GM23338 (cell line): ENCODE measurements around the gene AKAP17A. TPM values are rescaled to one million over a fixed set of nuclear protein-coding genes. Genes with fewer than 3 reads are reported as not detected.

Experiments used
- ATAC-seq: fragments of 200-7000 bp; cut with Tn5 transposase; 3 replicates; pipeline ENCODE4 v1.9.1; 2020
- DNase-seq: peaks from one replicate; pipeline ENCODE4 v3.0.0-alpha.2; 2015; ENCODE audit warnings: low spot score
- H2AFZ ChIP-seq: fragments of 200-600 bp; sonication (generic); 2 replicates; pipeline ENCODE4 v1.8.0; 2016; ENCODE audit warnings: antibody characterized with exemption, mild to moderate bottlenecking, moderate library complexity
- H3F3A ChIP-seq: fragments of 200-600 bp; sonication (generic); replicated peaks from 2 replicates; pipeline ENCODE4 v1.8.0; 2017; ENCODE audit warnings: antibody characterized with exemption, mixed run types, low read depth
- H3K27ac ChIP-seq: fragments of 200-600 bp; sonication (generic); 2 replicates; pipeline ENCODE4 v1.6.1; 2016; ENCODE audit warnings: low read depth
- H3K27me3 ChIP-seq: fragments of 200-600 bp; sonication (generic); 2 replicates; pipeline ENCODE4 v1.8.0; 2016; ENCODE audit warnings: mild to moderate bottlenecking, mixed run types, moderate library complexity; ENCODE audit not compliant: insufficient read depth
- H3K36me3 ChIP-seq: fragments of 200-600 bp; sonication (generic); 2 replicates; pipeline ENCODE4 v1.8.0; 2016; ENCODE audit warnings: mild to moderate bottlenecking; ENCODE audit not compliant: insufficient read depth
- H3K4me1 ChIP-seq: fragments of 200-600 bp; sonication (generic); 2 replicates; pipeline ENCODE4 v1.8.0; 2016; ENCODE audit warnings: mild to moderate bottlenecking, moderate library complexity; ENCODE audit not compliant: insufficient read depth
- H3K4me2 ChIP-seq: fragments of 200-600 bp; sonication (generic); 2 replicates; pipeline ENCODE4 v1.7.1; 2017; ENCODE audit warnings: mixed run types
- H3K4me3 ChIP-seq: fragments of 200-600 bp; sonication (generic); 2 replicates; pipeline ENCODE4 v1.6.1; 2016; ENCODE audit warnings: mixed run types
- H3K79me2 ChIP-seq: fragments of 200-600 bp; sonication (generic); replicated peaks from 2 replicates; pipeline ENCODE4 v1.8.0; 2017; ENCODE audit warnings: mild to moderate bottlenecking; ENCODE audit not compliant: insufficient read depth
- H3K9me2 ChIP-seq: fragments of 200-600 bp; sonication (generic); 2 replicates; pipeline ENCODE4 v1.8.0; 2017; ENCODE audit not compliant: insufficient read depth
- H4K20me1 ChIP-seq: fragments of 200-600 bp; sonication (generic); replicated peaks from 2 replicates; pipeline ENCODE4 v1.8.0; 2017; ENCODE audit warnings: mild to moderate bottlenecking; ENCODE audit not compliant: insufficient read depth
- H3K27ac Mint-ChIP-seq: 2 replicates; pipeline ENCODE4 v1.8.0; 2020; ENCODE audit warnings: inconsistent platforms, mild to moderate bottlenecking, moderate library complexity, mixed read lengths
- H3K27me3 Mint-ChIP-seq: 3 replicates; pipeline ENCODE4 v1.8.0; 2022; ENCODE audit warnings: low read depth, mild to moderate bottlenecking, moderate library complexity, mixed read lengths, inconsistent platforms; ENCODE audit not compliant: insufficient read depth, poor library complexity
- H3K36me3 Mint-ChIP-seq: 3 replicates; pipeline ENCODE4 v1.8.0; 2021; ENCODE audit warnings: low read depth, mild to moderate bottlenecking, inconsistent platforms, moderate library complexity, mixed read lengths
- H3K4me1 Mint-ChIP-seq: 3 replicates; pipeline ENCODE4 v1.8.0; 2020; ENCODE audit warnings: mild to moderate bottlenecking, inconsistent platforms, mixed read lengths
- H3K4me3 Mint-ChIP-seq: 3 replicates; pipeline ENCODE4 v1.8.0; 2021; ENCODE audit warnings: moderate library complexity, mild to moderate bottlenecking, inconsistent platforms, mixed read lengths
- H3K9me3 Mint-ChIP-seq: 3 replicates; pipeline ENCODE4 v1.8.0; 2020; ENCODE audit warnings: moderate library complexity, mild to moderate bottlenecking, inconsistent platforms, mixed read lengths
- CREB1 ChIP-seq: fragments of 250-450 bp; sonication (Bioruptor Pico); IDR thresholded peaks from 2 replicates; pipeline ENCODE4 v1.5.0; 2020; ENCODE audit warnings: low read depth, mild to moderate bottlenecking, moderate library complexity
- EZH2 ChIP-seq: fragments of 200-600 bp; sonication (generic); IDR thresholded peaks from one replicate; pipeline ENCODE4 v1.8.0; 2017; ENCODE audit warnings: antibody characterized with exemption, mild to moderate bottlenecking, low read depth; ENCODE audit not compliant: unreplicated experiment
- EZH2phosphoT487 ChIP-seq: fragments of 200-600 bp; sonication (generic); IDR thresholded peaks from one replicate; pipeline ENCODE4 v1.8.1; 2018; ENCODE audit warnings: antibody characterized with exemption; ENCODE audit not compliant: unreplicated experiment
- JUNB ChIP-seq: IDR thresholded peaks from one replicate; pipeline ENCODE4 v1.6.1; 2016; ENCODE audit warnings: antibody characterized with exemption; ENCODE audit not compliant: unreplicated experiment
- NANOG ChIP-seq: IDR thresholded peaks from 2 replicates; pipeline ENCODE4 v1.6.1; 2016; ENCODE audit warnings: antibody characterized with exemption, borderline replicate concordance
- POLR2AphosphoS5 ChIP-seq: IDR thresholded peaks from 2 replicates; pipeline ENCODE4 v1.6.1; 2016; ENCODE audit warnings: antibody characterized with exemption, low read depth
- STAT1 ChIP-seq: IDR thresholded peaks from one replicate; pipeline ENCODE4 v1.6.1; 2016; ENCODE audit warnings: antibody characterized with exemption; ENCODE audit not compliant: unreplicated experiment
- ZNF114 ChIP-seq: fragments of 250-450 bp; sonication (Bioruptor Pico); IDR thresholded peaks from 2 replicates; pipeline ENCODE4 v1.5.0; 2020; ENCODE audit warnings: mild to moderate bottlenecking, moderate library complexity
- ZNF331 ChIP-seq: fragments of 250-450 bp; sonication (Bioruptor Pico); IDR thresholded peaks from 2 replicates; pipeline ENCODE4 v1.5.0; 2020; ENCODE audit warnings: low read depth, mild to moderate bottlenecking, moderate library complexity
- polyA plus RNA-seq: library from polyadenylated mRNA; unstranded; fragments of >200 nt; fragmentation: Nextera tagmentation; extraction: Ambion mirVana; gene quantifications from 2 replicates; pipeline ENCODE4 v1.2.1, GENCODE V29; 2016
- total RNA-seq: library from RNA; depleted of rRNA; stranded (reverse); fragments of >200 nt; shearing (Covaris generic); gene quantifications from 2 replicates; pipeline ENCODE4 v1.2.3, GENCODE V29; 2014
- TF ChIP-seq, protein P1 (sequence below): IDR thresholded peaks from 2 replicates; pipeline ENCODE4 v1.6.1; 2016; ENCODE audit warnings: antibody characterized with exemption
- TF ChIP-seq, protein P2 (sequence below): fragments of 250-450 bp; sonication (Bioruptor Pico); IDR thresholded peaks from 2 replicates; pipeline ENCODE4 v1.5.0; 2020; ENCODE audit warnings: mild to moderate bottlenecking, moderate library complexity
- TF ChIP-seq, protein P3 (sequence below): IDR thresholded peaks from one replicate; pipeline ENCODE4 v1.6.1; 2018; ENCODE audit warnings: antibody characterized with exemption; ENCODE audit not compliant: unreplicated experiment
- TF ChIP-seq, protein P4 (sequence below), 2 experiments: fragments of 200-600 bp in 1 of 2; sonication (generic) in 1 of 2; conservative IDR thresholded peaks; 2 replicates each; pipeline versions ENCODE4 v1.5.1 to v1.6.1; 2016 to 2017; ENCODE audit warnings: antibody characterized with exemption in 2 of 2, low read depth in 2 of 2, mild to moderate bottlenecking in 2 of 2, moderate library complexity in 1 of 2

Gene AKAP17A
- total and polyA plus RNA-seq, 2 experiments from 2014 or later = 27.6 to 64.3 TPM

DNA sequence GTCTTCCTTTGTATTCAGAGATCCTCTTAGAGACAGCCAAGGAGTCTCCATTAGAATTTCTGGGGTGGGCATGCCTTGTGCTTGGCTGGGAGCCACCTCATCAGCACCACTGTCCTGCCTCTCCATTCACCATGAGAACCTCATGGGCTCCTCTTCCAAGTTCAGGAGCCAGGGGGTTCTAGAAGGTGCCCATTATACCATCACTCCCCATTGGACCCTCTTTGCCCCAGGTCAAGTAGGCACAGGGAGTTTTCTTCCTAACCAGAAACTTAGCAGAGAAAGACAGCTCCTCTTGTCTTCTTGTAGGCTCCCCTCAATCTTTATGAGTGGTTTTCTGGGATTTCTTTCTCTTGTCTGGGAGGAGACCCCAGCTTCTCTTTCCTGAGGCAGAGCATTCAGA is 54.6 kb downstream of the AKAP17A start:
- Histone ChIP-seq H4K20me1 (no peaks in the 10 kb centered on the region), H3K4me2 (no peak overlapping the region), H3K27ac (no peak overlapping the region), H3K27me3 (no peaks in the 10 kb centered on the region), H3K9me2 (no peaks in the 10 kb centered on the region; the same call in 1 of the 2 replicates), H2AFZ (no peak overlapping the region), H3K36me3 (no peaks in the 10 kb centered on the region), H3F3A (no peaks in the 10 kb centered on the region), H3K4me1 (no peaks in the 10 kb centered on the region; the same call in 1 of the 2 replicates), H3K79me2 (no peaks in the 10 kb centered on the region), H3K4me3 (no peak overlapping the region)
- ATAC-seq (no peak), DNase-seq (no peak)
- Mint-ChIP-seq H3K36me3 (peaks cover 34% of the 10 kb centered on the region), H3K4me1 (peaks cover 10% of the 10 kb centered on the region; the same call in 2 of the 3 replicates), H3K9me3 (peaks cover 69% of the 10 kb centered on the region), H3K27ac (no peak overlapping the region), H3K4me3 (no peak overlapping the region), H3K27me3 (peaks cover 15% of the 10 kb centered on the region)
- TF ChIP-seq EZH2 (no peak), STAT1 (no peak), NANOG (no peak), EZH2phosphoT487 (no peak), JUNB (no peak), ZNF114 (CRISPR knock-in tag) (no peak), POLR2AphosphoS5 (no peak), CREB1 (CRISPR knock-in tag) (no peak), ZNF331 (CRISPR knock-in tag) (no peak)
- TF ChIP-seq, protein P1, sequence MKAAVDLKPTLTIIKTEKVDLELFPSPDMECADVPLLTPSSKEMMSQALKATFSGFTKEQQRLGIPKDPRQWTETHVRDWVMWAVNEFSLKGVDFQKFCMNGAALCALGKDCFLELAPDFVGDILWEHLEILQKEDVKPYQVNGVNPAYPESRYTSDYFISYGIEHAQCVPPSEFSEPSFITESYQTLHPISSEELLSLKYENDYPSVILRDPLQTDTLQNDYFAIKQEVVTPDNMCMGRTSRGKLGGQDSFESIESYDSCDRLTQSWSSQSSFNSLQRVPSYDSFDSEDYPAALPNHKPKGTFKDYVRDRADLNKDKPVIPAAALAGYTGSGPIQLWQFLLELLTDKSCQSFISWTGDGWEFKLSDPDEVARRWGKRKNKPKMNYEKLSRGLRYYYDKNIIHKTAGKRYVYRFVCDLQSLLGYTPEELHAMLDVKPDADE = no peak
- TF ChIP-seq, protein P2, sequence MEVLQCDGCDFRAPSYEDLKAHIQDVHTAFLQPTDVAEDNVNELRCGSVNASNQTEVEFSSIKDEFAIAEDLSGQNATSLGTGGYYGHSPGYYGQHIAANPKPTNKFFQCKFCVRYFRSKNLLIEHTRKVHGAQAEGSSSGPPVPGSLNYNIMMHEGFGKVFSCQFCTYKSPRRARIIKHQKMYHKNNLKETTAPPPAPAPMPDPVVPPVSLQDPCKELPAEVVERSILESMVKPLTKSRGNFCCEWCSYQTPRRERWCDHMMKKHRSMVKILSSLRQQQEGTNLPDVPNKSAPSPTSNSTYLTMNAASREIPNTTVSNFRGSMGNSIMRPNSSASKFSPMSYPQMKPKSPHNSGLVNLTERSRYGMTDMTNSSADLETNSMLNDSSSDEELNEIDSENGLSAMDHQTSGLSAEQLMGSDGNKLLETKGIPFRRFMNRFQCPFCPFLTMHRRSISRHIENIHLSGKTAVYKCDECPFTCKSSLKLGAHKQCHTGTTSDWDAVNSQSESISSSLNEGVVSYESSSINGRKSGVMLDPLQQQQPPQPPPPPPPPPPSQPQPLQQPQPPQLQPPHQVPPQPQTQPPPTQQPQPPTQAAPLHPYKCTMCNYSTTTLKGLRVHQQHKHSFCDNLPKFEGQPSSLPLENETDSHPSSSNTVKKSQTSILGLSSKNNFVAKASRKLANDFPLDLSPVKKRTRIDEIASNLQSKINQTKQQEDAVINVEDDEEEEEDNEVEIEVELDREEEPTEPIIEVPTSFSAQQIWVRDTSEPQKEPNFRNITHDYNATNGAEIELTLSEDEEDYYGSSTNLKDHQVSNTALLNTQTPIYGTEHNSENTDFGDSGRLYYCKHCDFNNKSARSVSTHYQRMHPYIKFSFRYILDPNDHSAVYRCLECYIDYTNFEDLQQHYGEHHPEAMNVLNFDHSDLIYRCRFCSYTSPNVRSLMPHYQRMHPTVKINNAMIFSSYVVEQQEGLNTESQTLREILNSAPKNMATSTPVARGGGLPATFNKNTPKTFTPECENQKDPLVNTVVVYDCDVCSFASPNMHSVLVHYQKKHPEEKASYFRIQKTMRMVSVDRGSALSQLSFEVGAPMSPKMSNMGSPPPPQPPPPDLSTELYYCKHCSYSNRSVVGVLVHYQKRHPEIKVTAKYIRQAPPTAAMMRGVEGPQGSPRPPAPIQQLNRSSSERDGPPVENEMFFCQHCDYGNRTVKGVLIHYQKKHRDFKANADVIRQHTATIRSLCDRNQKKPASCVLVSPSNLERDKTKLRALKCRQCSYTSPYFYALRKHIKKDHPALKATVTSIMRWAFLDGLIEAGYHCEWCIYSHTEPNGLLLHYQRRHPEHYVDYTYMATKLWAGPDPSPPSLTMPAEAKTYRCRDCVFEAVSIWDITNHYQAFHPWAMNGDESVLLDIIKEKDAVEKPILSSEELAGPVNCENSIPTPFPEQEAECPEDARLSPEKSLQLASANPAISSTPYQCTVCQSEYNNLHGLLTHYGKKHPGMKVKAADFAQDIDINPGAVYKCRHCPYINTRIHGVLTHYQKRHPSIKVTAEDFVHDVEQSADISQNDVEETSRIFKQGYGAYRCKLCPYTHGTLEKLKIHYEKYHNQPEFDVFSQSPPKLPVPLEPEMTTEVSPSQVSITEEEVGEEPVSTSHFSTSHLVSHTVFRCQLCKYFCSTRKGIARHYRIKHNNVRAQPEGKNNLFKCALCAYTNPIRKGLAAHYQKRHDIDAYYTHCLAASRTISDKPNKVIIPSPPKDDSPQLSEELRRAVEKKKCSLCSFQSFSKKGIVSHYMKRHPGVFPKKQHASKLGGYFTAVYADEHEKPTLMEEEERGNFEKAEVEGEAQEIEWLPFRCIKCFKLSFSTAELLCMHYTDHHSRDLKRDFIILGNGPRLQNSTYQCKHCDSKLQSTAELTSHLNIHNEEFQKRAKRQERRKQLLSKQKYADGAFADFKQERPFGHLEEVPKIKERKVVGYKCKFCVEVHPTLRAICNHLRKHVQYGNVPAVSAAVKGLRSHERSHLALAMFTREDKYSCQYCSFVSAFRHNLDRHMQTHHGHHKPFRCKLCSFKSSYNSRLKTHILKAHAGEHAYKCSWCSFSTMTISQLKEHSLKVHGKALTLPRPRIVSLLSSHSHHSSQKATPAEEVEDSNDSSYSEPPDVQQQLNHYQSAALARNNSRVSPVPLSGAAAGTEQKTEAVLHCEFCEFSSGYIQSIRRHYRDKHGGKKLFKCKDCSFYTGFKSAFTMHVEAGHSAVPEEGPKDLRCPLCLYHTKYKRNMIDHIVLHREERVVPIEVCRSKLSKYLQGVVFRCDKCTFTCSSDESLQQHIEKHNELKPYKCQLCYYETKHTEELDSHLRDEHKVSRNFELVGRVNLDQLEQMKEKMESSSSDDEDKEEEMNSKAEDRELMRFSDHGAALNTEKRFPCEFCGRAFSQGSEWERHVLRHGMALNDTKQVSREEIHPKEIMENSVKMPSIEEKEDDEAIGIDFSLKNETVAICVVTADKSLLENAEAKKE = no peak
- TF ChIP-seq, protein P3, sequence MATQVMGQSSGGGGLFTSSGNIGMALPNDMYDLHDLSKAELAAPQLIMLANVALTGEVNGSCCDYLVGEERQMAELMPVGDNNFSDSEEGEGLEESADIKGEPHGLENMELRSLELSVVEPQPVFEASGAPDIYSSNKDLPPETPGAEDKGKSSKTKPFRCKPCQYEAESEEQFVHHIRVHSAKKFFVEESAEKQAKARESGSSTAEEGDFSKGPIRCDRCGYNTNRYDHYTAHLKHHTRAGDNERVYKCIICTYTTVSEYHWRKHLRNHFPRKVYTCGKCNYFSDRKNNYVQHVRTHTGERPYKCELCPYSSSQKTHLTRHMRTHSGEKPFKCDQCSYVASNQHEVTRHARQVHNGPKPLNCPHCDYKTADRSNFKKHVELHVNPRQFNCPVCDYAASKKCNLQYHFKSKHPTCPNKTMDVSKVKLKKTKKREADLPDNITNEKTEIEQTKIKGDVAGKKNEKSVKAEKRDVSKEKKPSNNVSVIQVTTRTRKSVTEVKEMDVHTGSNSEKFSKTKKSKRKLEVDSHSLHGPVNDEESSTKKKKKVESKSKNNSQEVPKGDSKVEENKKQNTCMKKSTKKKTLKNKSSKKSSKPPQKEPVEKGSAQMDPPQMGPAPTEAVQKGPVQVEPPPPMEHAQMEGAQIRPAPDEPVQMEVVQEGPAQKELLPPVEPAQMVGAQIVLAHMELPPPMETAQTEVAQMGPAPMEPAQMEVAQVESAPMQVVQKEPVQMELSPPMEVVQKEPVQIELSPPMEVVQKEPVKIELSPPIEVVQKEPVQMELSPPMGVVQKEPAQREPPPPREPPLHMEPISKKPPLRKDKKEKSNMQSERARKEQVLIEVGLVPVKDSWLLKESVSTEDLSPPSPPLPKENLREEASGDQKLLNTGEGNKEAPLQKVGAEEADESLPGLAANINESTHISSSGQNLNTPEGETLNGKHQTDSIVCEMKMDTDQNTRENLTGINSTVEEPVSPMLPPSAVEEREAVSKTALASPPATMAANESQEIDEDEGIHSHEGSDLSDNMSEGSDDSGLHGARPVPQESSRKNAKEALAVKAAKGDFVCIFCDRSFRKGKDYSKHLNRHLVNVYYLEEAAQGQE = no peak
- TF ChIP-seq, protein P4, sequence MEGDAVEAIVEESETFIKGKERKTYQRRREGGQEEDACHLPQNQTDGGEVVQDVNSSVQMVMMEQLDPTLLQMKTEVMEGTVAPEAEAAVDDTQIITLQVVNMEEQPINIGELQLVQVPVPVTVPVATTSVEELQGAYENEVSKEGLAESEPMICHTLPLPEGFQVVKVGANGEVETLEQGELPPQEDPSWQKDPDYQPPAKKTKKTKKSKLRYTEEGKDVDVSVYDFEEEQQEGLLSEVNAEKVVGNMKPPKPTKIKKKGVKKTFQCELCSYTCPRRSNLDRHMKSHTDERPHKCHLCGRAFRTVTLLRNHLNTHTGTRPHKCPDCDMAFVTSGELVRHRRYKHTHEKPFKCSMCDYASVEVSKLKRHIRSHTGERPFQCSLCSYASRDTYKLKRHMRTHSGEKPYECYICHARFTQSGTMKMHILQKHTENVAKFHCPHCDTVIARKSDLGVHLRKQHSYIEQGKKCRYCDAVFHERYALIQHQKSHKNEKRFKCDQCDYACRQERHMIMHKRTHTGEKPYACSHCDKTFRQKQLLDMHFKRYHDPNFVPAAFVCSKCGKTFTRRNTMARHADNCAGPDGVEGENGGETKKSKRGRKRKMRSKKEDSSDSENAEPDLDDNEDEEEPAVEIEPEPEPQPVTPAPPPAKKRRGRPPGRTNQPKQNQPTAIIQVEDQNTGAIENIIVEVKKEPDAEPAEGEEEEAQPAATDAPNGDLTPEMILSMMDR (conservative IDR thresholded peaks at IDR 0.05; ENCODE audit: low read depth in 2 of 2) = no peak
